ENCODE measurements around the gene AKR1C2. TPM values are rescaled to one million over a fixed set of nuclear protein-coding genes. Genes with fewer than 3 reads are reported as not detected.
"Not testable (repeated sequence)": the region's sequence is repeated elsewhere in the genome, so short reads cannot be mapped to it uniquely, and the experiment has no call there.

AKR1C2 gene
- total and polyA plus RNA-seq, 9 of the 15 experiments (the other 6 are each of a cell fraction or from before 2014, with no cell fraction given): 13.8 to 74.0 (median 30.5) TPM

DNA sequence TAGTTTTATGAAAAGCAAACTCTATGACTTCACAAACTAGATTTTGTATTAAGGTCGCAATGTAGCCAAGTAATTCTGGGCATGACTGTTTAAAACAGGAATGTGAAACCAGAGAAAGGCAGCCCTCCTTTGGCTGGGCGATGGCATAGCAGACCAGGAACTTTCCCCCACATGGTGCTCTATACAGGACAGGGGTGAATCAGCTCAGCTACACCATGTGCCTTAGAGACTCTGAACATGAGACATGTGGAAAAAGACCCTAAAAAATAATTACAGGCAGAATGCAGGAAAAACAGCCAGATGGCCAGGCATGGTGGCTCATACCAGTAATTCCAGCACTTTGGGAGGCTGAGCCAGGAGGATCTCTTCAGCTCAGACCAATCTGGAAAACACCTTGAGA lies 60.7 kb downstream of the AKR1C2 start:
- Histone ChIP-seq H3K4me1 (replicated peaks in 1 of 2; ENCODE audit: control insufficient read depth in 2 of 2, insufficient read depth in 2 of 2, low read length in 2 of 2) (peaks cover 0 to 27% of the 10 kb centered on the region in 2 experiments; a peak in 4 of 5 replicates), H2AFZ (ENCODE audit: low read depth, low read length) (peak overlapping the region; percentile 85), H3K27ac (ENCODE audit: extremely low read depth, low read depth, low read length) (peak overlapping the region; percentile 74; the same call in 1 of the 3 replicates)
- H3K79me2 ChIP-seq (ENCODE audit: control insufficient read depth, insufficient read depth, low read length); H3K27me3 ChIP-seq (ENCODE audit: control insufficient read depth in 2 of 2, insufficient read depth in 2 of 2, low read length in 2 of 2); H3K9ac ChIP-seq (ENCODE audit: insufficient read depth in 1 of 2, low read depth in 2 of 2, low read length in 2 of 2); H4K20me1 ChIP-seq (replicated peaks; ENCODE audit: control insufficient read depth, insufficient read depth, low read length); H3K4me3 ChIP-seq; H3K9me3 ChIP-seq (replicated peaks; ENCODE audit: control insufficient read depth, insufficient read depth, low read depth, low read length); POLR2A ChIA-PET; H3K4me2 ChIP-seq (ENCODE audit: insufficient read depth, low read length); H3K36me3 ChIP-seq (ENCODE audit: control insufficient read depth, insufficient read depth, low read length); BruUV-seq (replicated peaks); H3K9me1 ChIP-seq (ENCODE audit: control insufficient read depth, insufficient read depth, low read length); CTCF ChIA-PET (ENCODE audit: low intra/inter-chr PET ratio): not testable (repeated sequence)
- peak in 1 of 4 experiments; percentile 37 for DNase-seq (ENCODE audit: extremely low read depth in 1 of 4, low spot score in 3 of 4)
- in situ Hi-C loops (cut with MboI) (loop anchor here (5.0 kb wide), 1 partner anchor 79 kb away; no protein-coding TSS in a partner anchor), intact Hi-C loops (cut with micrococcal nuclease) (loop anchor here (1.0 kb wide), 2 partner anchors 39 to 94 kb away; no protein-coding TSS in a partner anchor)
- FAIRE-seq: peak; percentile 76
- ATAC-seq: peak; percentile 57
- 26% methylated on average over 2 of the region's 2 CpGs for WGBS (ENCODE audit: insufficient coverage, low coverage, missing lambda C conversion rate)
- TF ChIP-seq RAD21 (CRISPR knock-in tag; conservative IDR thresholded peaks at IDR 0.05 in 1 of 2, IDR thresholded peaks at IDR 0.05 in 1 of 2): peak in 1 of 2 experiments; percentile 51; a peak in 2 of 4 replicates
- TF ChIP-seq, protein P1, sequence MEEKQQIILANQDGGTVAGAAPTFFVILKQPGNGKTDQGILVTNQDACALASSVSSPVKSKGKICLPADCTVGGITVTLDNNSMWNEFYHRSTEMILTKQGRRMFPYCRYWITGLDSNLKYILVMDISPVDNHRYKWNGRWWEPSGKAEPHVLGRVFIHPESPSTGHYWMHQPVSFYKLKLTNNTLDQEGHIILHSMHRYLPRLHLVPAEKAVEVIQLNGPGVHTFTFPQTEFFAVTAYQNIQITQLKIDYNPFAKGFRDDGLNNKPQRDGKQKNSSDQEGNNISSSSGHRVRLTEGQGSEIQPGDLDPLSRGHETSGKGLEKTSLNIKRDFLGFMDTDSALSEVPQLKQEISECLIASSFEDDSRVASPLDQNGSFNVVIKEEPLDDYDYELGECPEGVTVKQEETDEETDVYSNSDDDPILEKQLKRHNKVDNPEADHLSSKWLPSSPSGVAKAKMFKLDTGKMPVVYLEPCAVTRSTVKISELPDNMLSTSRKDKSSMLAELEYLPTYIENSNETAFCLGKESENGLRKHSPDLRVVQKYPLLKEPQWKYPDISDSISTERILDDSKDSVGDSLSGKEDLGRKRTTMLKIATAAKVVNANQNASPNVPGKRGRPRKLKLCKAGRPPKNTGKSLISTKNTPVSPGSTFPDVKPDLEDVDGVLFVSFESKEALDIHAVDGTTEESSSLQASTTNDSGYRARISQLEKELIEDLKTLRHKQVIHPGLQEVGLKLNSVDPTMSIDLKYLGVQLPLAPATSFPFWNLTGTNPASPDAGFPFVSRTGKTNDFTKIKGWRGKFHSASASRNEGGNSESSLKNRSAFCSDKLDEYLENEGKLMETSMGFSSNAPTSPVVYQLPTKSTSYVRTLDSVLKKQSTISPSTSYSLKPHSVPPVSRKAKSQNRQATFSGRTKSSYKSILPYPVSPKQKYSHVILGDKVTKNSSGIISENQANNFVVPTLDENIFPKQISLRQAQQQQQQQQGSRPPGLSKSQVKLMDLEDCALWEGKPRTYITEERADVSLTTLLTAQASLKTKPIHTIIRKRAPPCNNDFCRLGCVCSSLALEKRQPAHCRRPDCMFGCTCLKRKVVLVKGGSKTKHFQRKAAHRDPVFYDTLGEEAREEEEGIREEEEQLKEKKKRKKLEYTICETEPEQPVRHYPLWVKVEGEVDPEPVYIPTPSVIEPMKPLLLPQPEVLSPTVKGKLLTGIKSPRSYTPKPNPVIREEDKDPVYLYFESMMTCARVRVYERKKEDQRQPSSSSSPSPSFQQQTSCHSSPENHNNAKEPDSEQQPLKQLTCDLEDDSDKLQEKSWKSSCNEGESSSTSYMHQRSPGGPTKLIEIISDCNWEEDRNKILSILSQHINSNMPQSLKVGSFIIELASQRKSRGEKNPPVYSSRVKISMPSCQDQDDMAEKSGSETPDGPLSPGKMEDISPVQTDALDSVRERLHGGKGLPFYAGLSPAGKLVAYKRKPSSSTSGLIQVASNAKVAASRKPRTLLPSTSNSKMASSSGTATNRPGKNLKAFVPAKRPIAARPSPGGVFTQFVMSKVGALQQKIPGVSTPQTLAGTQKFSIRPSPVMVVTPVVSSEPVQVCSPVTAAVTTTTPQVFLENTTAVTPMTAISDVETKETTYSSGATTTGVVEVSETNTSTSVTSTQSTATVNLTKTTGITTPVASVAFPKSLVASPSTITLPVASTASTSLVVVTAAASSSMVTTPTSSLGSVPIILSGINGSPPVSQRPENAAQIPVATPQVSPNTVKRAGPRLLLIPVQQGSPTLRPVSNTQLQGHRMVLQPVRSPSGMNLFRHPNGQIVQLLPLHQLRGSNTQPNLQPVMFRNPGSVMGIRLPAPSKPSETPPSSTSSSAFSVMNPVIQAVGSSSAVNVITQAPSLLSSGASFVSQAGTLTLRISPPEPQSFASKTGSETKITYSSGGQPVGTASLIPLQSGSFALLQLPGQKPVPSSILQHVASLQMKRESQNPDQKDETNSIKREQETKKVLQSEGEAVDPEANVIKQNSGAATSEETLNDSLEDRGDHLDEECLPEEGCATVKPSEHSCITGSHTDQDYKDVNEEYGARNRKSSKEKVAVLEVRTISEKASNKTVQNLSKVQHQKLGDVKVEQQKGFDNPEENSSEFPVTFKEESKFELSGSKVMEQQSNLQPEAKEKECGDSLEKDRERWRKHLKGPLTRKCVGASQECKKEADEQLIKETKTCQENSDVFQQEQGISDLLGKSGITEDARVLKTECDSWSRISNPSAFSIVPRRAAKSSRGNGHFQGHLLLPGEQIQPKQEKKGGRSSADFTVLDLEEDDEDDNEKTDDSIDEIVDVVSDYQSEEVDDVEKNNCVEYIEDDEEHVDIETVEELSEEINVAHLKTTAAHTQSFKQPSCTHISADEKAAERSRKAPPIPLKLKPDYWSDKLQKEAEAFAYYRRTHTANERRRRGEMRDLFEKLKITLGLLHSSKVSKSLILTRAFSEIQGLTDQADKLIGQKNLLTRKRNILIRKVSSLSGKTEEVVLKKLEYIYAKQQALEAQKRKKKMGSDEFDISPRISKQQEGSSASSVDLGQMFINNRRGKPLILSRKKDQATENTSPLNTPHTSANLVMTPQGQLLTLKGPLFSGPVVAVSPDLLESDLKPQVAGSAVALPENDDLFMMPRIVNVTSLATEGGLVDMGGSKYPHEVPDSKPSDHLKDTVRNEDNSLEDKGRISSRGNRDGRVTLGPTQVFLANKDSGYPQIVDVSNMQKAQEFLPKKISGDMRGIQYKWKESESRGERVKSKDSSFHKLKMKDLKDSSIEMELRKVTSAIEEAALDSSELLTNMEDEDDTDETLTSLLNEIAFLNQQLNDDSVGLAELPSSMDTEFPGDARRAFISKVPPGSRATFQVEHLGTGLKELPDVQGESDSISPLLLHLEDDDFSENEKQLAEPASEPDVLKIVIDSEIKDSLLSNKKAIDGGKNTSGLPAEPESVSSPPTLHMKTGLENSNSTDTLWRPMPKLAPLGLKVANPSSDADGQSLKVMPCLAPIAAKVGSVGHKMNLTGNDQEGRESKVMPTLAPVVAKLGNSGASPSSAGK (IDR thresholded peaks at IDR 0.05): peak; percentile 59
- TF ChIP-seq, protein P2, sequence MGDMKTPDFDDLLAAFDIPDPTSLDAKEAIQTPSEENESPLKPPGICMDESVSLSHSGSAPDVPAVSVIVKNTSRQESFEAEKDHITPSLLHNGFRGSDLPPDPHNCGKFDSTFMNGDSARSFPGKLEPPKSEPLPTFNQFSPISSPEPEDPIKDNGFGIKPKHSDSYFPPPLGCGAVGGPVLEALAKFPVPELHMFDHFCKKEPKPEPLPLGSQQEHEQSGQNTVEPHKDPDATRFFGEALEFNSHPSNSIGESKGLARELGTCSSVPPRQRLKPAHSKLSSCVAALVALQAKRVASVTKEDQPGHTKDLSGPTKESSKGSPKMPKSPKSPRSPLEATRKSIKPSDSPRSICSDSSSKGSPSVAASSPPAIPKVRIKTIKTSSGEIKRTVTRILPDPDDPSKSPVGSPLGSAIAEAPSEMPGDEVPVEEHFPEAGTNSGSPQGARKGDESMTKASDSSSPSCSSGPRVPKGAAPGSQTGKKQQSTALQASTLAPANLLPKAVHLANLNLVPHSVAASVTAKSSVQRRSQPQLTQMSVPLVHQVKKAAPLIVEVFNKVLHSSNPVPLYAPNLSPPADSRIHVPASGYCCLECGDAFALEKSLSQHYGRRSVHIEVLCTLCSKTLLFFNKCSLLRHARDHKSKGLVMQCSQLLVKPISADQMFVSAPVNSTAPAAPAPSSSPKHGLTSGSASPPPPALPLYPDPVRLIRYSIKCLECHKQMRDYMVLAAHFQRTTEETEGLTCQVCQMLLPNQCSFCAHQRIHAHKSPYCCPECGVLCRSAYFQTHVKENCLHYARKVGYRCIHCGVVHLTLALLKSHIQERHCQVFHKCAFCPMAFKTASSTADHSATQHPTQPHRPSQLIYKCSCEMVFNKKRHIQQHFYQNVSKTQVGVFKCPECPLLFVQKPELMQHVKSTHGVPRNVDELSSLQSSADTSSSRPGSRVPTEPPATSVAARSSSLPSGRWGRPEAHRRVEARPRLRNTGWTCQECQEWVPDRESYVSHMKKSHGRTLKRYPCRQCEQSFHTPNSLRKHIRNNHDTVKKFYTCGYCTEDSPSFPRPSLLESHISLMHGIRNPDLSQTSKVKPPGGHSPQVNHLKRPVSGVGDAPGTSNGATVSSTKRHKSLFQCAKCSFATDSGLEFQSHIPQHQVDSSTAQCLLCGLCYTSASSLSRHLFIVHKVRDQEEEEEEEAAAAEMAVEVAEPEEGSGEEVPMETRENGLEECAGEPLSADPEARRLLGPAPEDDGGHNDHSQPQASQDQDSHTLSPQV (IDR thresholded peaks at IDR 0.05): peak; percentile 23; the same call in 1 of the 2 replicates

Data from K562 (cell line).